ENCODE results near the gene WIPF1.

The WIPF1 gene

GRCh38 chr2:174590928-174591648, 6.5 kb downstream of the WIPF1 start:
- DNase-seq (ENCODE audit: low read depth, low spot score), result no peak
- H3K4me3 ChIP-seq (ENCODE audit: insufficient read length, low read depth), result no peak overlapping the region
- no peaks in the 10 kb centered on the region for H3K9me3 ChIP-seq (ENCODE audit: insufficient read depth, low read length)
- no peak overlapping the region for H3K9ac ChIP-seq (ENCODE audit: insufficient read length, low read depth)
- peaks cover under 1% of the 10 kb centered on the region for H3K4me1 ChIP-seq (ENCODE audit: insufficient read depth, insufficient read length)
- no peaks in the 10 kb centered on the region for H3K36me3 ChIP-seq (ENCODE audit: insufficient read depth, insufficient read length, low read length)
- TF ChIP-seq SUZ12 (IDR thresholded peaks at IDR 0.05; ENCODE audit: extremely low read depth, insufficient read depth, insufficient read length), result no peak
- no peak for TF ChIP-seq ZNF274 (IDR thresholded peaks at IDR 0.05; ENCODE audit: low read depth, low read length)
- TF ChIP-seq YY1 (IDR thresholded peaks at IDR 0.05; ENCODE audit: insufficient read depth, insufficient read length), result no peak
- no peaks in the 10 kb centered on the region for H3K27me3 ChIP-seq (ENCODE audit: insufficient read depth, insufficient read length)

- DNase-seq (ENCODE audit: low read depth, low spot score), result no peak
- no peak for TF ChIP-seq ZNF274 (IDR thresholded peaks at IDR 0.05; ENCODE audit: low read depth, low read length)
- no peak for TF ChIP-seq YY1 (IDR thresholded peaks at IDR 0.05; ENCODE audit: insufficient read depth, insufficient read length)
- no peak for TF ChIP-seq SUZ12 (IDR thresholded peaks at IDR 0.05; ENCODE audit: extremely low read depth, insufficient read depth, insufficient read length)
- H3K9ac ChIP-seq (ENCODE audit: insufficient read length, low read depth), result no peak overlapping the region
- no peaks in the 10 kb centered on the region for H3K9me3 ChIP-seq (ENCODE audit: insufficient read depth, low read length)
- H3K27me3 ChIP-seq (ENCODE audit: insufficient read depth, insufficient read length), result no peaks in the 10 kb centered on the region
- H3K4me1 ChIP-seq (ENCODE audit: insufficient read depth, insufficient read length), result peaks cover 6% of the 10 kb centered on the region
- H3K4me3 ChIP-seq (ENCODE audit: insufficient read length, low read depth), result no peak overlapping the region
- no peaks in the 10 kb centered on the region for H3K36me3 ChIP-seq (ENCODE audit: insufficient read depth, insufficient read length, low read length)
Observed at GRCh38 chr2:174590346-174590745, 7.3 kb downstream of the WIPF1 start.

GRCh38 chr2:174589334-174589733, 8.3 kb downstream of the WIPF1 start:
- H3K9ac ChIP-seq (ENCODE audit: insufficient read length, low read depth), result no peak overlapping the region
- no peak for DNase-seq (ENCODE audit: low read depth, low spot score)
- H3K4me3 ChIP-seq (ENCODE audit: insufficient read length, low read depth), result no peak overlapping the region
- H3K27me3 ChIP-seq (ENCODE audit: insufficient read depth, insufficient read length), result no peaks in the 10 kb centered on the region
- TF ChIP-seq YY1 (IDR thresholded peaks at IDR 0.05; ENCODE audit: insufficient read depth, insufficient read length) (no peak), SUZ12 (IDR thresholded peaks at IDR 0.05; ENCODE audit: extremely low read depth, insufficient read depth, insufficient read length) (no peak), ZNF274 (IDR thresholded peaks at IDR 0.05; ENCODE audit: low read depth, low read length) (no peak)
- H3K9me3 ChIP-seq (ENCODE audit: insufficient read depth, low read length), result no peaks in the 10 kb centered on the region
- H3K36me3 ChIP-seq (ENCODE audit: insufficient read depth, insufficient read length, low read length), result no peaks in the 10 kb centered on the region
- H3K4me1 ChIP-seq (ENCODE audit: insufficient read depth, insufficient read length), result peaks cover 9% of the 10 kb centered on the region

DNA sequence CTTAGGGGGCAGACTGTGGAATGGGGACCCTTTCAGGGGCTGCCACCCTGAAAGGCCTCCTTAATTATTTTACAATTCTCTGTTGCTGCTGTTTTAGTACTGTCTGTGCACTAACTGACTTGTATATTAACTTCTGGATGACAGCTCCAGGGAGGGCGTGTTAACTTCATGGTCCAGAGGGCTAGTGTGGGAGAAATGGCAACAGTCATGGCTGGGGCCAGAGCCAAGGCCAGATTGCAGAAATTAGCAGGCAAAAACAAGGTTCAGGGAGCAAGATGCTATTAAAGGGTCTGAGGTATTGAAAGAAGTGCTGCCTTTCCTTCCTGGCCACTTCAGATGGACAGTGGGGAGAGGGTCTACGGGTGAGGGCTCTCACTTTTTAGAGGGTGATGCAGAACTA, 9.1 kb downstream of the WIPF1 start:
- Histone ChIP-seq H3K9ac (ENCODE audit: insufficient read length, low read depth) (no peak overlapping the region), H3K9me3 (ENCODE audit: insufficient read depth, low read length) (no peaks in the 10 kb centered on the region), H3K4me3 (ENCODE audit: insufficient read length, low read depth) (no peak overlapping the region), H3K36me3 (ENCODE audit: insufficient read depth, insufficient read length, low read length) (no peaks in the 10 kb centered on the region), H3K27me3 (ENCODE audit: insufficient read depth, insufficient read length) (no peaks in the 10 kb centered on the region), H3K4me1 (ENCODE audit: insufficient read depth, insufficient read length) (peaks cover 9% of the 10 kb centered on the region)
- TF ChIP-seq SUZ12 (IDR thresholded peaks at IDR 0.05; ENCODE audit: extremely low read depth, insufficient read depth, insufficient read length) (no peak), YY1 (IDR thresholded peaks at IDR 0.05; ENCODE audit: insufficient read depth, insufficient read length) (no peak), ZNF274 (IDR thresholded peaks at IDR 0.05; ENCODE audit: low read depth, low read length) (no peak)
- no peak for DNase-seq (ENCODE audit: low read depth, low spot score)

DNA sequence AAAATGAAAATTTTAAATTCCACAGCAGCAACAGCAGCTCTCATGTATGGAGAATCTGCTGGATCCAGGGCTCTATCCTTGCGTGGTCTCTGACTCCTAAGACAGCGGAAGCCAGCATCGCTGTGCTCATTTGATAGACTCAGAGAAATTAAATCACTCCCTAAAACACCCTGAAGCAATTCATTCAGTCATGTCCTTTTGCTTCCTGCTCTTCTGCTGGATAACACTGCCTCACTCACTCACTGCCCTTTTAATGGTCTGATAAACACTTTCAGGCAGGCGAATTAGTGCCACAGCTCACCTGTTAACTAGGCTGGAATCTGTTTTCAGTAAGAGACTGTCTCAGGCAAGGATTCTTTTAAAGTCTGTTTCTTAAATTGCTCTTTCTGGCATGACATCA, 10.0 kb downstream of the WIPF1 start:
- DNase-seq (ENCODE audit: low read depth, low spot score), result no peak
- no peaks in the 10 kb centered on the region for H3K27me3 ChIP-seq (ENCODE audit: insufficient read depth, insufficient read length)
- H3K4me3 ChIP-seq (ENCODE audit: insufficient read length, low read depth), result no peak overlapping the region
- H3K4me1 ChIP-seq (ENCODE audit: insufficient read depth, insufficient read length), result peaks cover 9% of the 10 kb centered on the region
- no peaks in the 10 kb centered on the region for H3K9me3 ChIP-seq (ENCODE audit: insufficient read depth, low read length)
- TF ChIP-seq ZNF274 (IDR thresholded peaks at IDR 0.05; ENCODE audit: low read depth, low read length), result no peak
- no peak for TF ChIP-seq SUZ12 (IDR thresholded peaks at IDR 0.05; ENCODE audit: extremely low read depth, insufficient read depth, insufficient read length)
- TF ChIP-seq YY1 (IDR thresholded peaks at IDR 0.05; ENCODE audit: insufficient read depth, insufficient read length), result no peak
- no peaks in the 10 kb centered on the region for H3K36me3 ChIP-seq (ENCODE audit: insufficient read depth, insufficient read length, low read length)
- no peak overlapping the region for H3K9ac ChIP-seq (ENCODE audit: insufficient read length, low read depth)

DNA sequence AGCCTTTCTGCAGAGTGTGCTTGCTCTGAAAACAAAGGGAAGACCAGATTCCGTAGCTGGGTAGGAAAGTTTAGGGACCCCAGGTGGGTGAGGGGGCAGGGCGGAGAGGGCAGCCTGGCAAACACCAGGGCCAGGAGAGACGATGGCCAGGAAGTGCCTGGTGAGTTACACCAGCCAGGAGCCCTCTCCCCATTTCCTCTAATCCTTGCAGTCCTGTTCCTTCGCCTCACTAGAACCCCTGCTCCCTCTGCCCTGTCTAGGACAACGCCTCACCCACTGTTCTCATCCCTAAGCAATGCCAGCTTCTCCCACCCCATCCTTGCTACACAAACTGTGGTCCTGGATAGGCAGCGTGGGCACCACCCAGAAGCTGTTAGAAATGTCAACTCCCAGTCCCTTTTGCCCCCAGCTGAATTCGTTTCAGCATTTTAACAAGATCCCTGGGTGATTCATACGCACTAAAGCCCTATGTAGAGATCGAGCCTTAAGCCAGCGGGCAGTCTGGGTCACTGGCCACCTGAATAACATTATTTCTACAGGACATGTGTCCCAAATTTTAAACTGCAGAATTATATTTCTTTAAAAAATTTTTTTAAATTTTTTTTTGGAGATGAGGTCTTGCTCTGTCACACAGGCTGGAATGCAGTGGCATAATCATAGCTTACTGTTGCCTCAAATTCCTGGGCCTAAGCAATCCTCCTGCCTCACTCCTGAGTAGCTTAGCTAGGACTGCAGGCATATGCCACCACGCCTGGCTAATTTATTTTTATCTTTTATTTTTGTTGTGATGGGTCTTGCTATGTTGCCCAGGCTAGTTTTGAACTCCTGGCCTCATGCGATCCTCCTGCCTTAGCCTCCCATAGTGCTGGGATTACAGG, 10.9 kb downstream of the WIPF1 start:
- H3K4me3 ChIP-seq (ENCODE audit: insufficient read length, low read depth), result no peak overlapping the region
- H3K4me1 ChIP-seq (ENCODE audit: insufficient read depth, insufficient read length), result peaks cover 9% of the 10 kb centered on the region
- H3K9ac ChIP-seq (ENCODE audit: insufficient read length, low read depth), result no peak overlapping the region
- no peak for DNase-seq (ENCODE audit: low read depth, low spot score)
- no peaks in the 10 kb centered on the region for H3K36me3 ChIP-seq (ENCODE audit: insufficient read depth, insufficient read length, low read length)
- no peaks in the 10 kb centered on the region for H3K9me3 ChIP-seq (ENCODE audit: insufficient read depth, low read length)
- no peak for TF ChIP-seq ZNF274 (IDR thresholded peaks at IDR 0.05; ENCODE audit: low read depth, low read length)
- TF ChIP-seq SUZ12 (IDR thresholded peaks at IDR 0.05; ENCODE audit: extremely low read depth, insufficient read depth, insufficient read length), result no peak
- no peak for TF ChIP-seq YY1 (IDR thresholded peaks at IDR 0.05; ENCODE audit: insufficient read depth, insufficient read length)
- no peaks in the 10 kb centered on the region for H3K27me3 ChIP-seq (ENCODE audit: insufficient read depth, insufficient read length)

DNA sequence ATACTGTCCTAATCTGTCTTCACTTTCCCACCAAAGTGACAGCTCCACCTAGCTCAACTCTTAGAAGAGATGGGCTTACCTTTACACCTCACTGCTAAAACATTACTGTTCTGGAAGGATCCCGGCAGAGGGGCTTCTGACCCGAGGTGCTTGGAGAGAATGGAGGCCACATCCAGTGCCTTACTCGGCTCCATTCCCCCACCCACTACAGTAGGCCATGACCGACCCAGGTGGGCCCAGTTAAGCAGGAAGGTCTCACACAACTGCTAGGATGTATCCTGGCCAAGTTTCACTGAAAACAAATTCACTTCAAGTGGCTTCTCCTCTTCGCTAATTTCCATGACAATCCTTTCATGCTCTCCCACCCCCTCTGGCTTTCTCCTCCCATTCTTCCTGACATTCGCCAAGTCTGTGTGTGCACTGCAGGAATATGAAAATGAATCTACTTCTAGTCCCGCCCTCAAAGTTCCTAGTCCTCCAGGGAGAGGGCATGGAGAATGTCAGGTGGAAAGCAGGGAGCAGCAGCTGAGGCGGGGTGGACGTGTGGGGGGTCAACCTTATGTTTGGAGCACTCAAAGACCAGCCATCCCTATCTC, 11.8 kb downstream of the WIPF1 start:
- Histone ChIP-seq H3K4me3 (ENCODE audit: insufficient read length, low read depth) (no peak overlapping the region), H3K36me3 (ENCODE audit: insufficient read depth, insufficient read length, low read length) (peaks cover 6% of the 10 kb centered on the region), H3K27me3 (ENCODE audit: insufficient read depth, insufficient read length) (no peaks in the 10 kb centered on the region), H3K9me3 (ENCODE audit: insufficient read depth, low read length) (no peaks in the 10 kb centered on the region), H3K4me1 (ENCODE audit: insufficient read depth, insufficient read length) (peaks cover 9% of the 10 kb centered on the region), H3K9ac (ENCODE audit: insufficient read length, low read depth) (no peak overlapping the region)
- no peak for DNase-seq (ENCODE audit: low read depth, low spot score)
- no peak for TF ChIP-seq YY1 (IDR thresholded peaks at IDR 0.05; ENCODE audit: insufficient read depth, insufficient read length)
- no peak for TF ChIP-seq ZNF274 (IDR thresholded peaks at IDR 0.05; ENCODE audit: low read depth, low read length)
- TF ChIP-seq SUZ12 (IDR thresholded peaks at IDR 0.05; ENCODE audit: extremely low read depth, insufficient read depth, insufficient read length), result no peak

Measured in NT2/D1 (cell line).